ENCODE data around the gene PNLIPRP3. TPM values are rescaled to one million over a fixed set of nuclear protein-coding genes. Genes with fewer than 3 reads are reported as not detected.
A peak's percentile ranks its signal among the peaks of the same experiment; 100 is the strongest.

PNLIPRP3 gene
- total RNA-seq, 4 donors from 2014 or later, result 0.79 TPM; not detected in 3

DNA sequence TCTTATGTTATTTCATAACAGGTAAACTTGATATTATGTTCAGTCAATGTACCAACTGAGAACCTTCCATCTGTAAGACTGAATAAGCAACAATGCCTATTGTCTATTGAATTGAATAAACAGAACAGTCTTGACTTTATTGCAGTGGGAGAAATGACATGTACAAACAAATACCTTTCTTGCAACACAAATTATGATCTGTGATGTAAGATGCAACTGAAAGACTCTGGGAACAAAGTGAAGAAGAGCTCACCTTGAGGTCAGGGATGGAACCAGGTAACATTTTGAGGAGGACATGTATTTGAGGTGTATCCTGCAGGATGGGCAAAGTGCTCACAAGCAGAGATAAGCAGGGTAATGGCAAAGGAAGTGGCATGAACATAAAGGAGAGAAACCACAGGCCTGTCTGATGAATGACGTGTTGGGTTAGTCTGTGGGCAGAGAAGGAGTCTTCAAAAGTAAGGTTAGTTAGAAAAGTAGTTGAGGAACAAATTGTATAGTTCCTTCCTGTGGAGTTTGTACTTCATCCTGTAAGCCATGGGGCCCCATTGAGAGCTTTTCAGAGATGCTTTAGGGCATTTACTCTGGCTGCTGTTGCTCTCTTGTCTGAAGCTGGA, 9.5 kb downstream of the PNLIPRP3 start:
- intact Hi-C loops (cut with DNase I; ENCODE audit: low total_unique reads) (no loop called here), in situ Hi-C loops (cut with MboI; ENCODE audit: low pct_ligation_motif_present in 1 of 4, low pct_unique_long_range_greater_than_20kb in 1 of 4, low sequenced_read_pairs in 3 of 4) (no loop called here)
- H3K36me3 ChIP-seq, result no peaks in the 10 kb centered on the region
- no peak overlapping the region for H3K27ac ChIP-seq
- H3K9me3 ChIP-seq, result no peaks in the 10 kb centered on the region
- no peak for DNase-seq
- TF ChIP-seq, protein P1, sequence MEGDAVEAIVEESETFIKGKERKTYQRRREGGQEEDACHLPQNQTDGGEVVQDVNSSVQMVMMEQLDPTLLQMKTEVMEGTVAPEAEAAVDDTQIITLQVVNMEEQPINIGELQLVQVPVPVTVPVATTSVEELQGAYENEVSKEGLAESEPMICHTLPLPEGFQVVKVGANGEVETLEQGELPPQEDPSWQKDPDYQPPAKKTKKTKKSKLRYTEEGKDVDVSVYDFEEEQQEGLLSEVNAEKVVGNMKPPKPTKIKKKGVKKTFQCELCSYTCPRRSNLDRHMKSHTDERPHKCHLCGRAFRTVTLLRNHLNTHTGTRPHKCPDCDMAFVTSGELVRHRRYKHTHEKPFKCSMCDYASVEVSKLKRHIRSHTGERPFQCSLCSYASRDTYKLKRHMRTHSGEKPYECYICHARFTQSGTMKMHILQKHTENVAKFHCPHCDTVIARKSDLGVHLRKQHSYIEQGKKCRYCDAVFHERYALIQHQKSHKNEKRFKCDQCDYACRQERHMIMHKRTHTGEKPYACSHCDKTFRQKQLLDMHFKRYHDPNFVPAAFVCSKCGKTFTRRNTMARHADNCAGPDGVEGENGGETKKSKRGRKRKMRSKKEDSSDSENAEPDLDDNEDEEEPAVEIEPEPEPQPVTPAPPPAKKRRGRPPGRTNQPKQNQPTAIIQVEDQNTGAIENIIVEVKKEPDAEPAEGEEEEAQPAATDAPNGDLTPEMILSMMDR (IDR thresholded peaks at IDR 0.05), result no peak
- TF ChIP-seq POLR2A (IDR thresholded peaks at IDR 0.05) (no peak), EP300 (IDR thresholded peaks at IDR 0.05; ENCODE audit: low read depth) (no peak), POLR2AphosphoS5 (IDR thresholded peaks at IDR 0.05) (no peak)
- no peaks in the 10 kb centered on the region for H3K27me3 ChIP-seq
- 44 to 67% methylated on average over 1 of the region's 1 CpG for WGBS, 2 donors (ENCODE audit: low coverage in 1 of 2)
- no peaks in the 10 kb centered on the region for H3K4me1 ChIP-seq
- no peak overlapping the region for H3K4me3 ChIP-seq

DNA sequence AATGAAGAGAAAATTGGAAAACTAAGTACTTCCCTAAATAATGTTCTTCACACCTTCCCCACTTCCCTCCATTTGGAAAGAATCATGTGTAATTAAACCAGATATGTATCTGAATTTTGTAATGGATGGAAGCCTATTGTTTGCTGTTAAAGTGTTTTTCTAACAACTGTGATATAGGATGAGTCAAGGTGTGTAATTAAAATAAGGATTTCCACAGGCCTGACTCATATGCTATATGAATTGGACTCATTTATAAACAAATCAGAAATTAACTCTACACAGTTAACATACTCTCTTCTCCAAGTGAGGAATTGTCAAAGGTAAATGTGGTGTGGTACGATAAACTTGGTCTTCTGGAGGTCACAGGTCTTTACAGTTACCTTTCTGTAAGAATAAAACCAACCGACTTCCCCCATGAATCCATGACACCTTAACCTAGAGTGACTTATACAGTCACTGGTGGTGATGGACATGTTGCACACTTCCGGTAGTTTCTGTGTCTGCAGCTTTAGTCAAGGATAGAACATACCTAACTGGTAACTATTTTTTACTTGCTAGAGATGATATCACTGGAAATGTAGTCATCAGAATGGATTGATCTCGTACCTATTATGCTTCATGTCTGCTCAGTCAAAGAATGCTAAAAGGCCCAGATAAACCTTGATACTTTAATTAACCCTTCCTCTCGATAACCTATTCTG, 12.8 kb downstream of the PNLIPRP3 start:
- Histone ChIP-seq H3K27me3 (no peaks in the 10 kb centered on the region), H3K27ac (no peak overlapping the region), H3K4me3 (no peak overlapping the region), H3K36me3 (no peaks in the 10 kb centered on the region), H3K9me3 (no peaks in the 10 kb centered on the region), H3K4me1 (no peaks in the 10 kb centered on the region)
- DNase-seq, result no peak
- 85 to 89% methylated on average over 4 to 5 of the region's 5 CpGs for WGBS, 2 donors (ENCODE audit: low coverage in 1 of 2)
- TF ChIP-seq, protein P1 (IDR thresholded peaks at IDR 0.05), result no peak
- no peak for TF ChIP-seq POLR2A (IDR thresholded peaks at IDR 0.05)
- TF ChIP-seq POLR2AphosphoS5 (IDR thresholded peaks at IDR 0.05), result no peak
- TF ChIP-seq EP300 (IDR thresholded peaks at IDR 0.05; ENCODE audit: low read depth), result no peak
- intact Hi-C loops (cut with DNase I; ENCODE audit: low total_unique reads), result no loop called here
- in situ Hi-C loops (cut with MboI; ENCODE audit: low pct_ligation_motif_present in 1 of 4, low pct_unique_long_range_greater_than_20kb in 1 of 4, low sequenced_read_pairs in 3 of 4), result no loop called here

DNA sequence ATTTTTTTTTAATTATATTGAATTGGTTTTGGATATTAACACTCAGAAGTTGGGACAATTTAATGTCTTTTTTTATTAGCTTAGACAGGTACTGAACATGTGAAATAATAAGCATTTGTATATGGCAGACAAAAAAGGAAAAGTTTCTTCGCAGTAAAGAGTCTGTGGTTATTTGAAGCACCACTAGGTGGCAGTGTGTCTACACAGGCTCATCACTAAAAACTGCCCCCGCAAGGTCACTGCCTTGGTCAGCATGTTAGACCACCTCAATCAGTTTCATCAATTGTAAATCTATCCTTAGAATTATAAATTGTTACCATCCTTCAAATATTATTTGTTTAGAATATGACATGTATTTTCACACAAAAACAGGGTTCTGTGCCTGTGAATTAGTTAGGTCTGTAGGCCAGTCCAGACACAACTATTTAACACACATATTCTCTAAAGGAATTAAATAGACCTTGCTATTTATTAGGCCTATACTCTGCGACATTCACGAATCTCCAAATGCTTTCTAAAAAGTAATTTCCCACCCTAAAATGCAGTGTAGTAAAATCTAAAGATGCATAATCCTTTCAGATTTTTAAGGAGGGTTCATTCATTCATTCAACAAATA, 17.0 kb downstream of the PNLIPRP3 start:
- Histone ChIP-seq H3K27me3 (no peaks in the 10 kb centered on the region), H3K27ac (no peak overlapping the region), H3K4me1 (no peaks in the 10 kb centered on the region), H3K9me3 (no peaks in the 10 kb centered on the region), H3K4me3 (no peak overlapping the region), H3K36me3 (no peaks in the 10 kb centered on the region)
- intact Hi-C loops (cut with DNase I; ENCODE audit: low total_unique reads), result no loop called here
- no peak for DNase-seq
- TF ChIP-seq EP300 (IDR thresholded peaks at IDR 0.05; ENCODE audit: low read depth) (no peak), POLR2AphosphoS5 (IDR thresholded peaks at IDR 0.05) (no peak)
- TF ChIP-seq, protein P1 (IDR thresholded peaks at IDR 0.05), result peak; percentile 45 to 75 (median 67)
- WGBS, 2 donors (ENCODE audit: low coverage in 1 of 2), result 45 to 48% methylated on average over 4 of the region's 4 CpGs
- in situ Hi-C loops (cut with MboI; ENCODE audit: low pct_ligation_motif_present in 1 of 4, low pct_unique_long_range_greater_than_20kb in 1 of 4, low sequenced_read_pairs in 3 of 4), result no loop called here

DNA sequence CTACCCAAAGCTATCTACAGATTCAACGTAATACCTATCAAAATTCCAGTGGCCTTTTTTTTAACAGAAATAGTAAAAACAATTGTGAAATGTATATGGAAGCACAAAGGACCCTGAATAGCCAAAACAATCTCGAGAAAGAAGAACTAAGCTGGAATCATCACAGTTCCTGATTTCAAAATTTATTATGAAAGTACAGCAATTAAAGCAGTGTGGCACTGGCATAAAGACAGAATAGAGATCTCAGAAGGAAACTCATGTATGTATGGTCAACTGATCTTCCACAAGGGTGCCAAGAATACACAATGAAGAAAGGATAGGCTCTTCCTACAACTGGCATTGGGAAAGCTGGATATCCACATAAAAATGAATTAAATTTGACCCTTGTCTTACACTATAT, 23.2 kb downstream of the PNLIPRP3 start:
- TF ChIP-seq POLR2A (IDR thresholded peaks at IDR 0.05) (no peak), POLR2AphosphoS5 (IDR thresholded peaks at IDR 0.05) (no peak), EP300 (IDR thresholded peaks at IDR 0.05; ENCODE audit: low read depth) (no peak)
- TF ChIP-seq, protein P1 (IDR thresholded peaks at IDR 0.05), result no peak
- WGBS, 2 donors (ENCODE audit: low coverage in 1 of 2), result 45 to 54% methylated on average over 2 of the region's 2 CpGs
- intact Hi-C loops (cut with DNase I; ENCODE audit: low total_unique reads), result no loop called here
- Histone ChIP-seq H3K9me3 (no peaks in the 10 kb centered on the region), H3K27me3 (no peaks in the 10 kb centered on the region), H3K27ac (no peak overlapping the region), H3K36me3 (no peaks in the 10 kb centered on the region), H3K4me1 (no peaks in the 10 kb centered on the region), H3K4me3 (no peak overlapping the region)
- in situ Hi-C loops (cut with MboI; ENCODE audit: low pct_ligation_motif_present in 1 of 4, low pct_unique_long_range_greater_than_20kb in 1 of 4, low sequenced_read_pairs in 3 of 4), result no loop called here
- no peak for DNase-seq

Data from transverse colon (tissue), 4 donors.